Activated CD8-positive, alpha-beta memory T cell treated with anti-CD3 and anti-CD28 coated beads for 48 hours (primary cell): ENCODE results near the gene PITPNC1.
"Not testable (repeated sequence)": the region's sequence is repeated elsewhere in the genome, so short reads cannot be mapped to it uniquely, and the experiment has no call there.

Experiments
- DNase-seq, 3 experiments: peaks; one replicate each; pipeline ENCODE4 v3.0.0-alpha.2; 2020; ENCODE audit warnings: low read depth in 2 of 3, low spot score in 2 of 3

The PITPNC1 gene

DNA sequence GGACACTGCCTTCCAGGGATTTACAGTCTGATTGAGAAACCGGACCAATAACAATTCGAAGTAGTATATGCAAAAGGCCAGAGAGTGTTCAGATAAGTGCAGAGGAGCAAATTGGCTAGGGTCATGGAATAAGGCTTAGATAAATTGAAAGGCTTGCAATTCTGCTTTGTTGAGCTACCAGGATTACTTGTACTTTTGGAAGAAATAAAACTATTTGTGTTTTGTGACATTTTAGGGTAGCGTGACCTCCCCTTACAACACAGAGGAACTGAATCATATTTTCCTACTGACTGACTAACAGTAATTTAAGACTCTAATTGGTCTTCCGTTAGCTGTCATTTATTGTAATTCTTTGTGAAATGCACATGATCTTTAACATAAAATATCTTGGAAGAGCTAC, 104.7 kb downstream of the PITPNC1 start:
- no peak for DNase-seq

DNA sequence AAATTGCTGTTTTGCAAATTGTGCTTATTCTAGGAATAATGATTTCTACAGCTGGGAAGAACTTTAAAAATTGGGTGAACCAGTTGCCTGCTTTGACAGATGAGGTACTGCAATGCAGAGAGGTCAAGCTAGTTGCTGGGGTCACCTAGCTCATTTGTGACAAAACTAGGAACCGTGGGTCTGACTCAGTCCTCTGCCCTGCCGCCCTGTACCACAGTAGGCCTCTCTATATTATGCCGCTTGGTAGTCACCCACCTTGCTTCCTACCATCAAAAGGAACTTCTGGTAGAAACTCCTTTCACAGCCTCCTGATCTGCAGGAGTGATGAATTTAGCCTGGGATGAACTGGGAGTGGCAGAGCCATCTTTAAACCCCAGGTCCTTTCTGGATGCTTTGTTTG, 105.7 kb downstream of the PITPNC1 start:
- no peak for DNase-seq

DNA sequence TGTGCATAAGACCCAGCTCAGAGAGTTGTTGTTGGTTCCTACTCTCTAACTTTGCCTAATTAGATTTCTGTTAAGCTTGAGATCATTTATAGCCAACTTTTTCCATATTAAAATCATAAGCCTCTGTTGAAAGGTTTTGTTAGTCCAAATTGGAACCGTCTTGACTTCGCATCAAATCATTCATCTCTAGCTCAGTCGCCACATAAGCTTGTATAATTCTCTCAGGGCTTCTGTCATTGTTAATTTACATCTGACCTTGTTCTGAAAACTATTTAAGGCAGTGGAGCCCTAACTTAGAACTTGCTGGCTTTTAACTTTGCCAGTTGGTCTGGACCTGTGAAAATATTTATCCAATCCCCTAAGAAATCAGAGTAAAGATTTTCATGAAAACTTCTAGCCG, 107.2 kb downstream of the PITPNC1 start:
- DNase-seq = no peak

DNA sequence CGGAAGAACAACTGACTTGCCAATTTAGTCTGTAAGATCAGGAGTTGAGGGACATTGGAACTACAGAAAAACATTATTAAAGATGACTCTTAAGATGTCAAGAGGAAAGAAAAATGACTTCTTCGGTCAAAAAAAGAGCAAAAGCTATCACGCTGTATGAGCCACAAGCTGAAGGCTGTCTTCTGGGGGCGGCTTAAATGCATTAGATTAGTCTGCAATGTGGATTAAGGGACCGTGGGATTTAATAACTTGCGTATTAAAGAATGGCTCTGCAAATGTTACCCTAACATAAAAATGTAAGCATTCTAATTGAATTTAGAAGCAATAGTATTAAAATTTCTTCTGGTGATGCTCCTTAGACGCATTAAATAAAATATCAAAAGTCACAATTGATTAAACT, 108.6 kb downstream of the PITPNC1 start:
- DNase-seq = no peak

DNA sequence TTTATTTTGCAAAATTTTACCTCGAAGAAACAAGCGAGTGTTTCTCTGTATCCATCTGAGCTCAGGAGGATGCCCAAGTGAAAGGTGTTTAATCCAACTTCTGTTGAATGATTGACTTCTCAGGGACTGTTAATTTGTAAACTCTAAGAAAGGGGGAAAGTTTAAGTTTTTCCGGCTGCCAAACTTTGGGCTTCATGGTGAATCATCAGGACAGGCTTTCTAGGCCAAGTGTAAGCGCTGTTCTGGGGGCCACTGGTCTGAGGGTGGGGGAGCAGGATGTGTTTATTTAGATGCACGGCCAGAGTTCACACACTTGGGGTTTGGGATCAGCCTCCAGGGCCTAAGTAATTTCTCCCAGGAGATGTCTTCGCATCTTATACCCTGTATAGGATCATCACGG, 110.4 kb downstream of the PITPNC1 start:
- no peak for DNase-seq

DNA sequence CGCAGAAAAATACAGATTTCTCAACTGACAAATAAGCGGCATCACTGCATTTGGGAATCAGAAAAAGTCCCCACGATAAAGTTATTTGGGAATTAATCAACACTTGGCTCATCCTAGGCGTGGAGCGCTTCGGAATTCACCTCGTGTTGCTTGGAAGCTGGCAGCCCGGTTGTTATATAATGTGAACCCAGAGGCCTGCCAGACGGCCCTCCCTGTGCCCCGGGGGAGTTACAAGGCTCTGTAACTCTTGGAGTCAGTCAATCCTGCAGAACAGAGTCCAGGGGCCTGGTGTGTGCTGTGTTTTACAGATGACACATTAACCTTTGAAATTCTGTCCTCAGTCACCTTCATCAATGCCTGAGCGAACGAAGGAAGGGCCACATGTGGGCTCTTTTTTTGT, 111.1 kb downstream of the PITPNC1 start:
- DNase-seq = no peak

DNA sequence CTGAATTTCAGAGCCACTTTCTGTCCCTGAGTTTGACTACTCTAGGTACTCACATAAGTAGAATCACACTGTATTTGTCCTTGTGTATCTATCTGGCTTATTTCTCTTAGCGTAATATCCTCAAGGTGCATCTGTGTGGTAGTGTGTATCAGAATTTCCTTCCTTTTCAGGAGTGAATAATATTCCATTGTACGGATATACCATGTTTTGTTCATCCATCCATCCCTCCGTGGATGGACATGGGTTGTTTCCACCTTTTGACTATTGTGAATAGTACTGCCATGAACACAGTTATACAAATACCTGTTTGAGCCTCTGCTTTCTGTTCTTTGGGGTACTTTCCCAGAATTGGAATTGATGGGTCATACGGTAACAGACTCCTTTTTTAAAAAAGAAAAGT, 111.7 kb downstream of the PITPNC1 start:
- DNase-seq = no peak

DNA sequence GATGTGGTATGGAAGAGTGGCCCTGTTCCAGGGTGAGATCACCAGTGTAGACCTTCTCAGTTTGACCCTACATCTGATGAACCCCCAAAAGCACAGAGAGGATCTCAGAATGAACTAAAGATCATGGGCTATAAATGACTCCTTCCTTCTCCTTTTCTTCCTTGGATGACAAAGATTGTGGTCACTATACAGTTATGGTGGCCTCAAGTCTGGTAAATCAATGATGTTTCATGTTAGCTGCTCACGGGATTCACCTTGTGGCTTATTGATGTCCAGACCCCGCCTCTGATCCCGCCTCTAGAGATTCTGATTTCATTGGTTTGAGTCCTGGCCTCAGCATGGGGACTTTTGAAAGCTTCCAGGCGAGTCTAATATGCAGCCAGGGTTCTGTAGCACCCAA, 112.2 kb downstream of the PITPNC1 start:
- no peak for DNase-seq

DNA sequence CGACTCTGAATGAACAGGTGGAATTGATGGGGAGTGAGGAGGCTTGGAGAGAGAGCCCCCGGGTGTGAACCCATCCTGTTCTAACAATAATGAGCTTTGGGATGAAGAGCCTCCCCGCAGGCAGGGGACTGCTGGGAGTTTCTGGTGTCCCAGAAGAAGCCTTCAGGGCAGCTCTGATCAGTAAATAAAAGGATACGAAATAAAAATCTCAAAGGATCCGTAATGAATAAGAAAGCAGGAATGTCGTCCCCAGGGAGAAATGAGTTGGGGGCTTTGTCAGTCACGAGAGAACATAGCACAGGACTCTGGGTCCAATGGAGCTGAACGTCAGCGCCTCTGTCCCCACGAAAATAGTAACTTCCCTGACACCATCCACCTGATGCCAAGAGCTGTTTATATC, 113.4 kb downstream of the PITPNC1 start:
- no peak for DNase-seq

DNA sequence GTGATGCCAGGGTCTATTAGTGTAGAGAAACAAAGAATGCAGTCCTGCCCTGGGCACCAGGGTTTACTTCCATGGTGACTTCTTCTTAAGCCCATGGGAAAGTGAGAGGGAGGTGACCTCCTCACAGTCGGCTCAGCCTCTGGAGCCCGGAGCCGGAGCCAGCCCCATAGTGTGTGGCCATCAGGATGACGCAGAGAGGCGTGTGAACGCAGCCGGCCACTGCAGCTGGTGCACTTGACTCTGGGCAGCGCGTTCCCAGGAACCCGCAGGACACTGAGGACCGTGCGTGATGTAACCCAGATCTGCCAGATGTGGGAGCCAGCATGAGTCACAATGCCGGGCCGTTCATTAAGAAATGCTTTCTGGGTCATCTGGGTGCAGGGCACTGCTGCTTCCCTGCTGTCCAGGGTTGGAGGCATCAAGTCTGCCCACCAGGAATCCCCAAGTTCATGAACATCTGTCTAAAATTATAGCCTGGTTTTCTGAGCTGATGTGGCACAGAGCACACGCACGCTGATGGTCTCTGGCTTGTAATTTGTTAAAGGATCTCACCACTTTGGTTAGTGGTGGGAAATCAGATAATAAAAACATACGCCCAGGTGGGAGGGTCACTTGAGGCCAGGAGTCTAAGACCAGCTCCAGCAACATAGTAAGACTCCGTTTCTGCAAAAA, 114.1 kb downstream of the PITPNC1 start:
- no peak for DNase-seq

DNA sequence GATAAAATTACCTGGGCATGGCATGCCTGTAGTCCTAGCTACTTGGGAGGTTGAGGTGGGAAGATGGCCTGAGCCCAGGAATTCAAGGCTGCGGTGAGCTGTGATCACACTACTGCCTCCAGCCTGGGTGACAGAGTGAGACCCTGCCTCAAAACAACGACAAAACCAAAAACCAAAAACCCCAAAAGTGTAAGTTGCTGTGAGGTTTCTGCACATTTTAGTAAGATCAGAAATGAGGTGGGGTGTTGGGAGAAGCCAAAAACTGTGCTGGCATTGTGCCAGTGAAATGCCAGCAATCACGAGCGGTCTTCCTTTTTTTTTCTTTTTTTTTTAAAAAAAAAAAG, 114.6 kb downstream of the PITPNC1 start:
- no peak for DNase-seq

DNA sequence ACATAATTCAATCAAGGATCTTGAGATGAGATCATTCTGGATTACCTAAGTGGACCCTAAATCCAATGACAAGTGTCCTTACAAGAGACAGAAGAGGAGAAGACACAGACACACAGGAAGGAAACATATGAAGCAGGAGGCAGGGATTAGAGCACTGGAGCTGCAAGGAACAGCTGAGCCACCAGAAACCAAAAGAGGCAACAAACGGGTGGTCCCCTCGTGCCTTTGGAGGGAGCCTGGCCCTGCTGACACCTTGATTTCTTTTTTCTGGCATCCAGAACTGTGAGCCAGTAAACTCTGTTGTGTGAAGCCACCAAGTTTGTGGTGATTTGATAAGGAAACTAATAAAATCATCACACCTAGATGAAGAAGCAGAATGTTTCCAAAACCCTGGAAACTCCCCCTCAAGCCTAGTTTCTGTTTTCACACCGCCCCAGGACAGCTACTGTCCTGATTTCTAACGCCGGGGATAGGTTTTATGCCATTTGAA, 115.2 kb downstream of the PITPNC1 start:
- no peak for DNase-seq

DNA sequence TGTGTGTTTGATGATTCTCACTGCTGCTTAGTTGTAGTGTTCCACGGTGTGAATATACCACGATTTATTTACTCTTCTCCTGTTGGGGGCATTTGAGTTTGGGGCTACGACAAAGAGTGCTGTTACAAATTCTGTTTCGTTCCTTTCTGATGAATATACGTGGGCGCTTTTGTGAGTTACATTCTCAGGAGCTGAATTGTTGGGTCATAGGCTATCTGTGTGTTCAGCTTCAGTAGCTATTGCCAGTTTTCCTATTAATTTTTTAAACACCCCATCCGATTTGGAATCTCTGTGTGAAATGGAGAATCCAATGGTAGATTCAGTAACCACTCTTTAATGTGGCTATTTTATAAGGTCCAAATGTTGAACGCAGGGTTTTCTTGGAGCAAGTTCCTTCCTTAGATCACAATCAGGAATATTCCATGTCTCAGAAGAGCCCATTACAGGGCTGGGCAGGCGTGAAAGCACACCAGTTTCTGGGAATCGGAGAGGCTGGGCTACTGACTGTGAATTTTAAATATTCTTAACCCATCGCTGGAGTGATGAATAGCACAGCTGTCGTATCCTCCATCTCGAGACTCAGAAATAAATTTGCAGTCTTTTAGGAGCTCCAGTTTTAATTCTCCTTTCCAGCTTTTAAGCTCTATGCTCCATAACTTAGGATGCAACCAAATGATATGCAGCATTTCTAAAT, 115.9 kb downstream of the PITPNC1 start:
- no peak for DNase-seq

DNA sequence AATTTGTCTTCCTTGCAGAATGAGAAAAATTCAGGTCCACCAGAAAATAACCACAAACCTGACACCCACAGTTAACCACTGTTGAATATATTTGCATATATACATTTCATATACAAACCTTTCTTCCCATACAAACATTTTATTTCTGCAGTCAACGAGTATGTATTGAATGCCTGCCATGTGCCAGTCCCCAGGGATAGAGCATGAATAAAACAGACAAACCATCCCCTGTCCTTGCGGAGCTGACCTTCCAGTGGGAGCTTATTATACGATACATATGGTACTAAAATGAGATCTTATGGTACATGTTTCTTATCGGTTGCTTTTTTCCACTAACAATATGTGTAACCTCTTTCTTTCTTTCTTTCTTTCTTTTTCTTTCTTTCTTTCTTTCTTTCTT, 116.7 kb downstream of the PITPNC1 start:
- no peak for DNase-seq

DNA sequence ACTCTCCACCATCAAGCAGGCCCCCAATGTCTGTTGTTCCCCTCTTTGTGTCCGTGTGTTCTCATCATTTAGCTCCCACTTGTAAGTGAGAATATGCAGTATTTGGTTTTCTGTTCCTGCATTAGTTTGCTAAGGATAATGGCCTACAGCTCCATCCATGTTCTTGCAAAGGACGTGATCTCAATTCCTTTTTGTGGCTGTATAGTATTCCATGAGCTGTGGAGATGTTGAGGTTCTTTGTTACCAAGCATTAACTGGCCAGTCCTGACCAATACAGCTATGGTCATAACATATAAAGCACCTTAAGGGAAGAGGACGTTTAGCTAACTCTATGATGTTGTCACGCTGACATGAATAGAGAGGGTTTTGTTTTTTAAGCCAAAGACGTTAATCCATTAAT, 118.5 kb downstream of the PITPNC1 start:
- DNase-seq = not testable (repeated sequence)

DNA sequence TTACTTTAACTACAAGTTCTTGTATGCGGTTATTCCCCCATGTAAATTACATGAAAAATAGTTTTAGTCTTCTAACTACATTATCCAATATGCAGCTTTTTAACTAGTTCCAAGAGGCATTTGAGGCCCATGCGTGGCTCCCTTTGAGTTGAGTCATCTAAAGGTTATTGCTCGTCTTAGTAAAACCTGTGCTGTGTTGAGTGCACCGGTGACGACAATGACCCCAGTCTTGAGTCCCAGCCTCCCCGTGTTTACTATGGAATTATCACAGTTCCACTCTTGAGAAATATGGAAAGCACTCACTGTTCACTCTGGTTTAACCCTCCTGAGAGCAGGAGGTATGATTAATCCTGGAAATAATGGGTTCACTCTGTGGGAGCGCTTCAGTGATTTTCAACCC, 119.2 kb downstream of the PITPNC1 start:
- no peak for DNase-seq

DNA sequence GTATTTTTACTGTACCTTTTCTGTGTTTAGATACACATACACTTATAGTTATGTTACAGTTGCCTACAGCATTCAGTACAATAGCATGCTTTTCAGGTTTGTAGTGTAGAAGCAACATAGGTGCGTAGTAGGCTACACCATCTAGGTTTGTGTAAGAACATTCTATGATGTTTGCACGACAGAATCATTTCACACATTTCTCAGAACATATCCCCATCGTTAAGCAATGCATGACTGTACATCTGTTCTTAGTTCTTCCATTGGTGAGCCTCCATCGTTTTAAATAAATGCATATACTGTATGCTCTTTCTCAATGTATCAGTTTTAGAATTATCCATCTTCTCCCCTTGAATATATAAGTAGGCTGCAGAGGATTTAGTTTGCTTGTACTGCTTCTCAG, 122.6 kb downstream of the PITPNC1 start:
- no peak for DNase-seq

DNA sequence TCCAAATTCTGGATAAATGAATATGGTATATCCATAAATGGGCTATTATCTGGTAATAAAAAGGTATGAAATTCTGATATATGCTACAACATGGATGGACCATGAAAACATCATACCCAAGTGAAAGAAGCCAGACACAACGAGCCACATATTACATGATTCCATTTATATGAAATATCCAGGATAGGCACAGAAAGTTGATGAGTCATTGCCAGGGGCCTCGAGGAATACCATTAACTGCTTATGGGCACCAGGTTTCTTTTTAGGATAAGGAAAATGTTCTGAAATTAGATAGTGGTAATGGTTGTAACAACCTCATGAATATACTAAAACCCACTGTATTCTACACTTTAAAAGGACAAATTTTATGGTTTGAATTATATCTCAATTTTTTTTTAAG, 123.2 kb downstream of the PITPNC1 start:
- no peak for DNase-seq

DNA sequence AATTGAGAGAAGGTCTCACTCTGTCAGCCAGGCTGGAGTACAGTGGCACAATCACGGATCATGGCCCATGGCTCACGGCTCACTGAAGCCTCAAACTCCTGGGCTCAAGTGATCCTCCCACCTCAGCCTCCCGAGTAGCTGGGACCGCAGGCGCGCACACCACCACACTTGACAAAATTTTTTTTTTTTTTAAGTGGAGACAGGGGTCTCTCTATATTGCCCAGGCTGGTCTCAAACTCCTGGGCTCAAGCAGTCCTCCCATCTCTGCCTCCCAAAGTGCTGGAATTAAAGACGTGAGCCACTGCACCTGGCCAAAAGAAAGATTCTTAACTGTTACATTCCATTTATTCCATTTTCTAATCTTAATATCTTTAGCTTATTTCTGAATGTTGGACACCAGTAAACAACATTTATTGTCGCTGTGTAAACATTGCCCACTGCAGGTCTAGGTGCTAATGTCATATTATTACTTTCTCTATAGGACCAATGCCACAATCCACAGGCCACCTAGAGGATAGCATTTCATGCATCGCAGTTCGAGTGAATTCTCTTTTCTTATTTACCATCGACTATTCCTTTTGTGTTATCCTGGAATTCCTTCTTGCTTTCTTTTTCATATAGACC, 123.7 kb downstream of the PITPNC1 start:
- no peak for DNase-seq

DNA sequence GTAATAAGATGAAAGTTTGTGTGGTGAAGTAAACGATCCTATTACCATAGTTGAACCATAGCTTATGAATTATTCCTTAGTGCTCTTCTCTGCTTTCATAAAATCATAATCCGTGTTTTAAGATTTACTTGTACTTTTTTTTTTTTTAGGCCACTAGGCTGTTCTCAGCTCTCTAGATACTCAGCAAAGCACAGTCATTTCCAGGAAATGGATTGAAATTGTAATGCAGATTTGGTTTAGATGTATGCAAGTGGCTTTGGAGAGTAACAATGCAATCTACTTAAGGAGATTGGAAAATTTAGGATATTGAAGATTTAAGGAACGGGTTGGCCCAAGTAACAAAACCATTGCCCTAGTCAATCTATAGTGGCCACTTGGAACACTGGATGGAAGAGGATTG, 125.1 kb downstream of the PITPNC1 start:
- no peak for DNase-seq

DNA sequence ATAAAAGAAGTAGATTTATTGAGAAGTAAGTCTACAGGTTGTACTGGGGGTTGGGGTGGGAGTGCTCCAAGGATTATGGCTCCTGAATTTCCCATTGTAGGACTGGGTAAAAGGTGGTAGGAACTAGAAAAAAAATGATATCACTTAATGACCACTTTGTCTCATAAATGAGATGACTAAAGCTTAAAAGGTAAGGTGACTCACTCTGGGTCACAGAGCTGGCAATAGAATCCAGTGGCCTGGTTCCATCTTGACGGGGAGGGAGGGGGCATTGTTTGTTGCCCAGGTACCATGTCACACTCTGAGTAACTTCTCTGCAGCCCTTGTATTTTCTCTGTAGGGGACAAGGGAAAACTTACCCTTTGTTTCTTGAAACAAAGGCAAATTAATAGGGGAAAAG, 126.1 kb downstream of the PITPNC1 start:
- DNase-seq = no peak

DNA sequence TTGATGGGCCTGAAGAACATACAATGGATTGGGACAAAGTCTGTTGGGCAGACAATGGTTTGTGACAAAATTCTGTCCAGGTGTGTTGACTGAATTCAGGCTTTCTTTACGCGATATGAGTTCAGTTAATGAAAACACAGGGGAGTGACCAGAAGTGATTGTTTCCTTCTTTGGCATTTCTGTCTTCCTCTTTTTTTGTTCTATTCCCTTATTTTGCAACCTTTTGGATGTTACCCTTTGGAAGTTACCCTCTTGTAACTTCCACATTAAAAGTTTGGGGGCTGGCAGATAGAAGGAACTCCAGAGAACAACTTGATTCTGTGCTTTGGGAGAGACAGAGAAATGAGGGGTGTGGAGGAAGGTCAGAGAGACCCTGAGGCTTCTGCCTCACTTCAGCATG, 126.7 kb downstream of the PITPNC1 start:
- no peak for DNase-seq

DNA sequence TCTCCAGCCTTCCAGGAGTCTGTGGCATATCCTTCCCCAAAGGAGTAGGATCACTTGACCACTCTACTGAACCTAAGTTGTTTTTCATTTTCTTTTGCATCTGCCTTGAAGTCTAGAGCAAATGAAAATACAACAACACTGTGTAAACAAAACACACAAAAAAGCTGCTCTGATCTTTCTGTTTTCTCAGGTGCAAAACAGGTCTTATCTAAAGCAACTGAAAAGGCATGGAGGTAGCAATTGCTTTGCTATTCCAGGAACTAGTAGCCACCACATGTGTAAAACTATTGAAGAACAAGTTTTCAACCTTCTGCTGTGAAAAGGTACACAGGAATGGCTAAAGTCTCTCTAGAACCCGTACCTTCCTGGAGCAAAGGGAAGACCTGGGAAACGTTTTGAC, 127.1 kb downstream of the PITPNC1 start:
- DNase-seq = no peak
